ENCODE results near the gene CPNE7. TPM values are rescaled to one million over a fixed set of nuclear protein-coding genes. Genes with fewer than 3 reads are reported as not detected.

Gene CPNE7
- total and polyA plus RNA-seq, 10 of the 15 experiments (the other 5 are each of a cell fraction or from before 2014, with no cell fraction given) = 0.29 to 46.9 (median 17.5) TPM

DNA sequence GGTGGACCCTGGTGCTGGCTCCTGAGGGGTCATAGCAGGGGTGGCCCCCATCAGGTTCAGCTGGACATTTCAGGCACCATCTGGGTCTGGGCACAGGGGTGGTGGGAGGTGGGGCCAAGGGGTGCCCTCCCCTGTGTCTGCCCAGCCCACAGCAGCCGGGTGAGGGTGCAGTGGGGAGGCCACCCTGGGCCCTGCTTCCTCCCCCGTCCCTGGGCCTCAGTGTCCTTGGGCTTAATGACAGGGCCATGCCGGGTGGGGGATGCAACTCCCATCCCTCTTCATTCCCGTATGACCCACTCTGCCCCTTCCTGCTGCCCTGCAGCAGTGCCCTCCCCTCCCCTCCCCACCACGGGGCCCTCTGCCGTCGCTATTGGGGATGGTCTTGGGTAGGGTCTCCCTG lies 10.7 kb downstream of the CPNE7 start:
- Histone ChIP-seq H3K9ac (ENCODE audit: control insufficient read depth, insufficient read depth, low read length) (no peak overlapping the region), H3K4me3 (no peak overlapping the region), H3K79me2 (ENCODE audit: control insufficient read depth, insufficient read depth, low read length) (no peaks in the 10 kb centered on the region), H3K4me2 (ENCODE audit: control insufficient read depth, insufficient read depth) (no peak overlapping the region), H3K27ac (ENCODE audit: control insufficient read depth, insufficient read depth) (no peak overlapping the region), H3K9me3 (replicated peaks; ENCODE audit: control insufficient read depth, insufficient read depth, low read length) (no peaks in the 10 kb centered on the region), H2AFZ (ENCODE audit: control insufficient read depth, low read depth, low read length) (no peak overlapping the region), H3K27me3 (replicated peaks in 1 of 2; ENCODE audit: control insufficient read depth in 2 of 2, insufficient read depth in 2 of 2, low read length in 1 of 2) (no peaks in the 10 kb centered on the region), H4K20me1 (ENCODE audit: control insufficient read depth, insufficient read depth) (no peaks in the 10 kb centered on the region), H3K36me3 (ENCODE audit: control insufficient read depth in 2 of 2, insufficient read depth in 2 of 2, low read length in 1 of 2) (no peaks in the 10 kb centered on the region), H3K4me1 (ENCODE audit: control insufficient read depth, insufficient read depth, low read length) (no peaks in the 10 kb centered on the region)
- intact Hi-C loops (cut with micrococcal nuclease; ENCODE audit: unreplicated experiment) (no loop called here), in situ Hi-C loops (cut with MboI) (no loop called here)
- ChIA-PET POLR2A (no interaction called here), CTCF (no interaction called here), SMC1A (ENCODE audit: uncharacterized antibody, unreplicated experiment) (no interaction called here), RAD21 (ENCODE audit: unreplicated experiment) (no interaction called here)
- DNase-seq (ENCODE audit: low read depth, low spot score) (no peak), FAIRE-seq (no peak), ATAC-seq (no peak)
- TF ChIP-seq RCOR1 (conservative IDR thresholded peaks at IDR 0.05; ENCODE audit: low read depth, low read length) (no peak), ZNF384 (IDR thresholded peaks at IDR 0.05; ENCODE audit: borderline replicate concordance, low read depth, low read length) (no peak), POU2F2 (IDR thresholded peaks at IDR 0.05; ENCODE audit: borderline replicate concordance, low read depth, low read length) (no peak), SIN3A (IDR thresholded peaks at IDR 0.05; ENCODE audit: low read depth, low read length) (no peak), FOS (IDR thresholded peaks at IDR 0.05; ENCODE audit: borderline replicate concordance, extremely low read depth, insufficient read length) (no peak), CREB1 (IDR thresholded peaks at IDR 0.05; ENCODE audit: low read depth) (no peak), SUPT20H (IDR thresholded peaks at IDR 0.05; ENCODE audit: borderline replicate concordance, control insufficient read depth, low read depth, low read length) (no peak), JUNB (IDR thresholded peaks at IDR 0.05) (no peak), KDM1A (IDR thresholded peaks at IDR 0.05; ENCODE audit: borderline replicate concordance) (no peak), PRDM15 (CRISPR knock-in tag; IDR thresholded peaks at IDR 0.05) (no peak)
- TF ChIP-seq, protein P1, sequence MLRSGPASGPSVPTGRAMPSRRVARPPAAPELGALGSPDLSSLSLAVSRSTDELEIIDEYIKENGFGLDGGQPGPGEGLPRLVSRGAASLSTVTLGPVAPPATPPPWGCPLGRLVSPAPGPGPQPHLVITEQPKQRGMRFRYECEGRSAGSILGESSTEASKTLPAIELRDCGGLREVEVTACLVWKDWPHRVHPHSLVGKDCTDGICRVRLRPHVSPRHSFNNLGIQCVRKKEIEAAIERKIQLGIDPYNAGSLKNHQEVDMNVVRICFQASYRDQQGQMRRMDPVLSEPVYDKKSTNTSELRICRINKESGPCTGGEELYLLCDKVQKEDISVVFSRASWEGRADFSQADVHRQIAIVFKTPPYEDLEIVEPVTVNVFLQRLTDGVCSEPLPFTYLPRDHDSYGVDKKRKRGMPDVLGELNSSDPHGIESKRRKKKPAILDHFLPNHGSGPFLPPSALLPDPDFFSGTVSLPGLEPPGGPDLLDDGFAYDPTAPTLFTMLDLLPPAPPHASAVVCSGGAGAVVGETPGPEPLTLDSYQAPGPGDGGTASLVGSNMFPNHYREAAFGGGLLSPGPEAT (IDR thresholded peaks at IDR 0.05; ENCODE audit: low read depth) = no peak
- TF ChIP-seq, protein P2, sequence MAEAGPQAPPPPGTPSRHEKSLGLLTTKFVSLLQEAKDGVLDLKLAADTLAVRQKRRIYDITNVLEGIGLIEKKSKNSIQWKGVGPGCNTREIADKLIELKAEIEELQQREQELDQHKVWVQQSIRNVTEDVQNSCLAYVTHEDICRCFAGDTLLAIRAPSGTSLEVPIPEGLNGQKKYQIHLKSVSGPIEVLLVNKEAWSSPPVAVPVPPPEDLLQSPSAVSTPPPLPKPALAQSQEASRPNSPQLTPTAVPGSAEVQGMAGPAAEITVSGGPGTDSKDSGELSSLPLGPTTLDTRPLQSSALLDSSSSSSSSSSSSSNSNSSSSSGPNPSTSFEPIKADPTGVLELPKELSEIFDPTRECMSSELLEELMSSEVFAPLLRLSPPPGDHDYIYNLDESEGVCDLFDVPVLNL (IDR thresholded peaks at IDR 0.05; ENCODE audit: low read depth, low read length) = no peak
- TF ChIP-seq, protein P3, sequence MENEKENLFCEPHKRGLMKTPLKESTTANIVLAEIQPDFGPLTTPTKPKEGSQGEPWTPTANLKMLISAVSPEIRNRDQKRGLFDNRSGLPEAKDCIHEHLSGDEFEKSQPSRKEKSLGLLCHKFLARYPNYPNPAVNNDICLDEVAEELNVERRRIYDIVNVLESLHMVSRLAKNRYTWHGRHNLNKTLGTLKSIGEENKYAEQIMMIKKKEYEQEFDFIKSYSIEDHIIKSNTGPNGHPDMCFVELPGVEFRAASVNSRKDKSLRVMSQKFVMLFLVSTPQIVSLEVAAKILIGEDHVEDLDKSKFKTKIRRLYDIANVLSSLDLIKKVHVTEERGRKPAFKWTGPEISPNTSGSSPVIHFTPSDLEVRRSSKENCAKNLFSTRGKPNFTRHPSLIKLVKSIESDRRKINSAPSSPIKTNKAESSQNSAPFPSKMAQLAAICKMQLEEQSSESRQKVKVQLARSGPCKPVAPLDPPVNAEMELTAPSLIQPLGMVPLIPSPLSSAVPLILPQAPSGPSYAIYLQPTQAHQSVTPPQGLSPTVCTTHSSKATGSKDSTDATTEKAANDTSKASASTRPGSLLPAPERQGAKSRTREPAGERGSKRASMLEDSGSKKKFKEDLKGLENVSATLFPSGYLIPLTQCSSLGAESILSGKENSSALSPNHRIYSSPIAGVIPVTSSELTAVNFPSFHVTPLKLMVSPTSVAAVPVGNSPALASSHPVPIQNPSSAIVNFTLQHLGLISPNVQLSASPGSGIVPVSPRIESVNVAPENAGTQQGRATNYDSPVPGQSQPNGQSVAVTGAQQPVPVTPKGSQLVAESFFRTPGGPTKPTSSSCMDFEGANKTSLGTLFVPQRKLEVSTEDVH (IDR thresholded peaks at IDR 0.05; ENCODE audit: low read depth, partially characterized antibody) = no peak
- whole genome bisulfite sequencing (ENCODE audit: insufficient coverage, insufficient replicate concordance, low lambda C conversion rate, missing lambda C conversion rate) = 74% methylated on average over 7 of the region's 7 CpGs
- no TSS peak for BruUV-seq (replicated peaks)

All from GM12878 (cell line).